DMS53 treated with DMSO at 0.1 percent for 48 hours (cell line): ENCODE results near the gene LMAN2L.
A peak's percentile ranks its signal among the peaks of the same experiment; 100 is the strongest.

ENCODE experiments used
- DNase-seq: peaks from one replicate; lab custom pipeline; 2025; ENCODE audit not compliant: unreplicated experiment; lab: John Stamatoyannopoulos, UW

The LMAN2L gene

DNA sequence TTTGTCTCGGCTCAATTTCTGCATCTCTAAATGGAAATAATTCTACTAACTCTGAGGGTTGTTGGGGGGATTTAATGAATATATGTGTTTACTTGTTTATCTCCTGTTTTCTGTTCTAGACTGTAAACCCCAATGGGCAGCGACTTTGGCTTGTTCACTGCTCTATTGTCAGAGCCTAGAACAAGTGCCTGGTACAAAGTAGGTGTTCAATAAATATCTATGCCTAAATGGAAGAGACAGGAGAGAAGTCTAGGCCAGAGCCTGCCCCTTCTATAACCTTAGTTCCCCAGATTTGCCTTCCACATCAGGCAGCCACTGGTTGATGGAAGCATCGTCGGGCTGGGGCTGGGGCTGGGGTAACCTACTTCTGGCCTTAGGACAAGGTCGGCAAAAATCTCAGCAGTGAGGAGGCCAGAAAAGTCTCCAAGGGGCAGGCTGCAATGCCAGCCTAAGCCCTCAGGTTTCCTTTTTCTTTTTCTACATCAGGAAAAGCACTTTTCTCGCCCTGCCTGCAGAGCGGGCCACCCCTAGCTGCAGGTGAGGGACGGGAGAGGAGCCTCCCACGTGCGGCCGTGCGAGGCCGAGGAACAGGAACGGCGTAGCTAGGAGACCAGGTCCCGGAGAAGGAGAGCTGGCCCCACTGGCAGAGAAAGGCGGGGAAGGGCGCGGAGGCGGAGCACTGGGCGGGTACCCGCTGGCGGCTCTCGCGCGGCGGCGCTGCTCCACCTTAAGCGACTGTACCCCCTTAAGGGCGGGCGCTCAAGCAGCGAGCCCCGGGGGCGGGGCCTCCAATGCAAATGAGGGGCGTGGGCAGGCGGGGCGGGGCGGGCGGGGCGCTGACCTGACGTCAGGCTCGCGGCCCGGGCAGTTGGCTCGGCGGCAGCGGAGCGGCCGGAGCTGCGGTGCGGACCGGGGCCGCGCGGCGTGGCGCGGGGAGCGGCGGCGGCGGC is 20.4 kb upstream of the LMAN2L start, which contains the start of gene CNNM4:
TSS of gene CNNM4 (plus strand) at position 867 of the 950 bp plus-strand sequence. CDS start 98 bp downstream, outside the sequence.
- DNase-seq, result peak; percentile 98

- no peak for DNase-seq
Observed at GRCh38 chr2:96759548-96759947, 19.7 kb upstream of the LMAN2L start.

- no peak for DNase-seq
Observed at GRCh38 chr2:96758987-96759386, 19.1 kb upstream of the LMAN2L start.

GRCh38 chr2:96757477-96757860 is 17.6 kb upstream of the LMAN2L start:
- no peak for DNase-seq

GRCh38 chr2:96756788-96757476 is 17.1 kb upstream of the LMAN2L start:
- DNase-seq, result no peak

- no peak for DNase-seq
Observed at GRCh38 chr2:96754317-96754716, 14.5 kb upstream of the LMAN2L start.

DNA sequence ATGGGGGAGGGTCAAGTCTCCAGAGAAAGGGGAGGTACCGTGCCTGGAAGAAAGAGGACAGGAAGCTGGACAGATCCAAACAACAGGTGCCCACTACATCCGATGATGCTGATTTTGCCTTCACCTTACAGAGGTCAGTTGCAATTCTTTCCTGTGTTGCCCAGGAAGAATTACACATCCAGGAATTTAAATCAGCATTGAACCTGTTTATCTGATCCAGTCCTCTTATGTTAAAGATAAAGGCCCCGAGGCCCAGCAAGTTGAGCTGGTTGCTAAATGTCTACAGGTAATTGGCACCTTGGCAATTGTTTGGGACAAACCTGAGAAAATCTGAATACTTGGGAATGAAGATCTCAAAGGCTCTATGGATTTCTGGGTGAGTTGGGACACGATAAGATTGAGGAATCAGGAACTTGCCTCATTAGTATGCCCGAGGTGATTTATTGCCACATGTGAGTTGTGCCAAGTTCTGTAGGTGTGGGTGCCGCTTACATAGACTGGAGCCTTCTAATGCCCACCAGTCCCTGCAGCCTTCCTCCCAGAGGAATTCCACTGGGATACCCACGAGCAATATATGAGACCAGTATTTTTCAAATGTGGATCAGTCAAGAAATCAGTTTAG is 13.9 kb upstream of the LMAN2L start:
- DNase-seq, result no peak

GRCh38 chr2:96751800-96752199 is 11.9 kb upstream of the LMAN2L start:
- no peak for DNase-seq

GRCh38 chr2:96747061-96747617 is 7.3 kb upstream of the LMAN2L start:
- DNase-seq, result no peak

DNA sequence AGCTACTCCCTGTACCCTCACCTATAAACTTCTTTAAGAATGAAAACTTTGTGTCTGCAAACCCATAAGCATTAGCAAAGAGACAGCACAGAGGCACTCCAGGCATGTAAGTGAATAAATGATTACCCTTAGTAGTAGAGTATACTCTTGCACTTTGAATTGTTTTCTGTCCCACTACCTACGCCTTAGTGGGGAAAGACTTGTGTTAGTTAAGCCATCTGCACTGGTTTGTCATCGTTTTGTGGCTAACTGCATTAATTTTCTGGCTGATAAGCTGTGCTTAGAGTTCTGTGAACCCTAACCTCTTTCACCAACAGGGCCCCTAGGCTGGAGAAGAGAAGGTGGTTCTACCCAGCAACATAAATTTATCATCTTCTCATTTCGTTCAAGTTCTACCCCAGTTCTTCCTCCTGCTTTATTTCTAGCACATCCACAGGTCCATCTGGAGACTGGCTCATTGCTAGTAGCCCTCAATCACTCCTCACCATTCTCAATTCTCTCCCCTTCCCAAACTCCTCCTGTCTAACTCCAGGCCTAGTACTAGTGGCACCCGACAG is 710 bp downstream of the LMAN2L start:
- no peak for DNase-seq

DNA sequence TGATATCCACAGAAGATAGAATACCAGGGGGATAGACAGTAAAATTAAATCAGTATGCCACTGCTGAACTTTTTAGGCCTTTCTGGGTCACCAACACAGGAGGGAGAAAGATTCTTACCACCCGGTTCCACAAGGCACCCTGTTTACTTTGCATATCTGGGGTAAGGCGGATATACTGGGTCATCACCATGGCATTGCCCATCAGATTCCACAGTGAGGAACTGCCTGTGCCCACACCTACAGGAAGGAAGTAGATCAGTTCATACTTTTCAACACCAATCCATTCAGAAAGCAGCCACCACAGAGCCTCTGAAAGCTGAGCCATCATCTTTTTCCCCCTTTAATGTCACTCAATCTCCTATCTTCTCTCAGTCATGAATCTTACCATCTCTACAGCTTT is 2.0 kb downstream of the LMAN2L start:
- no peak for DNase-seq

DNA sequence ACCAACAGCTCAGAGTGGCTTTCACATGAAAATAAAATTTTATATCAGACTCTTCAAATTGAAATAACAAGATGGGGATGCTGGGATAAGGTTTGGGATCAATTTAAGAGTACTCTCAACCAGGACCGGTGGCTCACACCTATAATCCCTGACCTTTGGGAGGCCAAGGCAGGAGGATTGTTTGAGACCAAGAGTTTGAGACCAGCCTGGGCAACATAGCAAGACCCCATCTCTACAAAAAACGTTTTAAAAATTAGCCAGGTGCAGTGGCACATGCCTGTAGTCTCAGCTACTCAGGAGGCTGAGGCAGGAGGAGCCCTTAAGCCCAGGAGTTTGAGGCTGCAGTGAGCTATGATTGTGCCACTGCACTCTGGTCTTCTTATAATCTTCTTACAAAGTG is 2.6 kb downstream of the LMAN2L start:
- no peak for DNase-seq

- DNase-seq, result no peak
Observed at GRCh38 chr2:96734880-96735583, 4.8 kb downstream of the LMAN2L start.

DNA sequence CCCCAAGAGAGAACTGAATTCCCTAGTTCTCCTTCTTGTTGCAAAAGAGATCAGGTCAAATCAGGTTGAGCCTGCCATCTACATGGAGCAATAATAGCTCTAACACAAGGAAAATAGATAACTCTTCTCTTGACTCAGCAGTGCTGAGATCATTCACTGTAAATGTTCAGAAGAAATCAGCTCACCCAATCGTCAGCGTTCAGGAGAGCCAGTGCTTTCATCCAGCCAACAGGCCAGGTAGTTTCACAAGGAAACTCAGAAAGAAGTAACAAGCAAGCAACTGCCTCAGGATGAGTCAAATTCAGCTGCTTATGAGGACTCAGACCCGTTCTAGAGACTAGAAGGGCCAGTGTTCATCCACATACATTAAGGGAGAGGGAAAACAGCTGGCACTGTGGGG is 5.9 kb downstream of the LMAN2L start:
- DNase-seq, result no peak

GRCh38 chr2:96730212-96730611 is 9.7 kb downstream of the LMAN2L start:
- DNase-seq, result no peak

- no peak for DNase-seq
Observed at GRCh38 chr2:96729748-96730147, 10.1 kb downstream of the LMAN2L start.

DNA sequence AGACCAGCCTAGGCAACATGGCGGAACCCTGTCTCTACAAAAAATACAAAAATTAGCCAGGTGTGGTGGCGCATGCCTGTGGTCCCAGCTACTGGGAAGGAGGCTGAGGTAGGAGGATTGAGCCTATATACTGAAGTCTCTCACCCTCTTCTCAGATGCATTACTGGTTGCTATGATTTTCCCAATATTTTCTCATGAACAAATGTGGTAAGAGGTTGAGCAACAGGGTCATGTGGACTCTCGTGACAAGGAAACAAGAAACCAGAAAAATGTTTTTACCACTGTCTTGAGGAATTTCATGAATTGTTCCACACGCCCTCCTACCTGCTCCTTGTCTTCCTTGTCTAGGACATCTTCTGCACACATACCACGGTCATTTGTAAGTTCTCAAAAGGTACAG is 12.4 kb downstream of the LMAN2L start:
- DNase-seq, result no peak

- DNase-seq, result no peak
Observed at GRCh38 chr2:96726131-96726530, 13.7 kb downstream of the LMAN2L start.

GRCh38 chr2:96716388-96716787 is 23.5 kb downstream of the LMAN2L start:
- no peak for DNase-seq

DNA sequence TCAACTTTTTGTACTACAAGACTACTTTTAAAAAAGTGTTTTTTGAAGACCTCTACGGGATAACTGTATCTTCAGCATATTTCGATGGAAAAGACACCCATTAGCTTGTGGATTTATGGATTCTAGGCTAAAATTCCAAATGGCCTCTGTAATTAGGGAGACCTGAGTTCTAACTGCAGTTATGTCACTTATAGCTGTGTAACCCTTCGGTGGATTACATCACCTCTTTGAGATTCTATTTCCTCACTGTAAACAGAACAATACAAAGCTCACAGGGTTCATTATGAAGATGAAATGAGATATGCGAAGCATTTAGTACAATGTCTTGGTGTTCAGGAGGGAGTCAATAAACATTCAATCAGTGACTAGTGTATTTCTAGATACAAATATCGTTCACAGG is 24.2 kb downstream of the LMAN2L start:
- peak; percentile 37 for DNase-seq
